GM19463 (cell line): Measurements from ENCODE around the gene DGKI.

ENCODE experiments used
- ATAC-seq: cut with Tn5 transposase; IDR thresholded peaks from one replicate; pipeline ENCODE4 v1.9.1; 2021; ENCODE audit warnings: mild to moderate bottlenecking, moderate library complexity; ENCODE audit not compliant: unreplicated experiment

The DGKI gene

GRCh38 chr7:137661634-137662033 is 185.1 kb downstream of the DGKI start:
- ATAC-seq = no peak

GRCh38 chr7:137658190-137658900 is 188.4 kb downstream of the DGKI start:
- no peak for ATAC-seq

DNA sequence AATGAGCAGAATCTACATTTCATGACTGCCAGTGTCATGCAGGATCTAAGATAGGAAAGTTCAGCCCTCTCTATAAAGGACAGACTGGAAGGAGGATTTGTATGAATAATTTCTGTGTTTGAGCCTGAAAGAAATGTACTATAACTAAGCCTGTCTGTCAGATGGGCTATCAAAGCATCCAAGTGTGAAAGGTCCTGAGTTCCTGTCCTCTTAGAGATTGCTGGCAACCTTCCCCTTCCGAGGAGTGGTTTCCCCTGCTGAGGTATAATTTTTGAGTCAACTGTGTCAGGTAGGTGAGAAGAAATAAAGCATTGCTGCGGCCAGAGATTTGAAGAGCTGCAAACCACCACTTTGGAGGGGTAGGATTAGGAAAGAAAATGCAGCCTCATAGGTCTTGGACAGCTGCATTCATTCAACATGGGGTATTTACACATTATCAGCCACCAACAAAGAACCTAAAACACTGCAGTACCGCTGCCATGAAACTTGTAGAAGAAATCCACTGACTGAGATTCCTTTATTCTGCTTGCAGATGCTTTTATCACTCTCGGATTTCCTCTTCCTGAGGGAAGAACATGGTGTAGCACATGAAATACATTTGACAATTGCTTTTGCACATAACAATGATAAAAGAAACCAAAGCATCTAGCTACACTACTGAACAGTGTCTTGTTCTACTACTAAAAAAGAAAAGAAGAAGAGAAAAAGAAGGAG is 189.1 kb downstream of the DGKI start:
- no peak for ATAC-seq

- ATAC-seq = no peak
Observed at GRCh38 chr7:137656850-137657232, 189.9 kb downstream of the DGKI start.

DNA sequence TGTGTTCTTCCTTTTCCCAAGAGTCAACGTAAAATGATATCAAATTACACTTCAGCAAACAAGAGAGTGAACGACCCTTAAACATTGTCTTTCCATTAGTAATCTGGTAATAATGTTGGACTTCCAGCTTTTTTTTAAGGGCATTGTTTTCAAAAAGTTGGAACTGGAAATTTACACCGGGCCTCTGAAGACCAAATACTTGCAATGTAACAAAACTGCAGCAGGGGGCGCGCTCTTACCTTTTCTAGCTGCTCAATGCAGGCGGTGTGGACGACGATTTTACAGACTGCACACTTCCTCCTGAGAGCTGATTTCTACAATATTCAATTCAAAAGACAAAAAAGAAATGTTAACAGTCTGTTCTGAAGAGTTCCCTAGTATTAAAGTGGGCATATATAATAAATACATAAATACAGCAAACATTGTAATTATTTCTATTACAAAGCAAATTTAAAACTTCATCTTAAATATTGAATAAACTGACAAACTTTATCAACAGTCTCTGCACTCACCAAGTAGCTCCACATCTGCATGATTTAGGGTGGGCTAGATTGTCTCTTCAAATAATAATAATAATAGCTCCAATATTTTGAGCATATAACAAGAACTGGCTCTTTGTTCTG is 190.4 kb downstream of the DGKI start:
- ATAC-seq = peak; percentile 88

GRCh38 chr7:137655804-137656203 is 191.0 kb downstream of the DGKI start:
- ATAC-seq = no peak

DNA sequence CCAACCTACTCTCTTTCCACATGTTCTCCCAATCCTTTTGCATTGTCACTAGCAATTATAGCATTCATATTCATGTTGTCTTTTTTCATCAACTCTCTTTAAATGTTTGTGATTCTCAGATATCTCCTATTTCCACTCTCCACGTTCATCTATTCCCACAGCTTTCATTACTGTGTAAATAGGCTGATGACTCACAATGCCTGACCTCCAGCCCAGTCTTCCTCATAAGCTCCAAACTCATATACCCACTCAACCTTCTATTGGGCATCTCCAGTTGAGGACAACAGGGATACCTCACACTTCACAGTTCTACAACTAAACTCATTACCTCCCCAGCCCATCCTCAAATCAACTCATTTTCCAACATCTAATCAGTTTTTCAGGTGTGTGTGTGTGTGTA is 194.1 kb downstream of the DGKI start:
- ATAC-seq = no peak

GRCh38 chr7:137647905-137648565 is 198.7 kb downstream of the DGKI start:
- no peak for ATAC-seq

- no peak for ATAC-seq
Observed at GRCh38 chr7:137642472-137642871, 204.3 kb downstream of the DGKI start.

GRCh38 chr7:137642031-137642430 is 204.7 kb downstream of the DGKI start:
- ATAC-seq = no peak

GRCh38 chr7:137636376-137636775 is 210.4 kb downstream of the DGKI start:
- ATAC-seq = no peak

- ATAC-seq = no peak
Observed at GRCh38 chr7:137635874-137636273, 210.9 kb downstream of the DGKI start.

DNA sequence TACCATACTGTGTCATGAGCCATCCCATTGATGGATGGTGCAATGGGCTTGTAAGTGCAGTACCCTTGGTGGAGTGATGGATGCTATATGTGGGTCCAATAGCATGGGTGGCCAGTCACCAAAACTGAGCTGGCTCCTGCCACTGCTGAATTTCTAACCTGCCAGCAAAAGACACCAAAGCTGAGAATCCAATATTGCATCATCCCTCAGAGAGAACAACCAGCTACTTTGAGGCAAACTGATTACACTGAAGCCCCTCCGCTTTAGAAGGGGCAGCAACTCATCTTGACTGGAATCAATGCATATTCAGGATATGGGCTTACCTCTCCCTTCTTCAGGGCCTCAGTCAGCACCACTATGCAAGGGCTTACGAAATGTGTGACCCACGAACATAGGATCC is 211.6 kb downstream of the DGKI start:
- ATAC-seq = no peak

DNA sequence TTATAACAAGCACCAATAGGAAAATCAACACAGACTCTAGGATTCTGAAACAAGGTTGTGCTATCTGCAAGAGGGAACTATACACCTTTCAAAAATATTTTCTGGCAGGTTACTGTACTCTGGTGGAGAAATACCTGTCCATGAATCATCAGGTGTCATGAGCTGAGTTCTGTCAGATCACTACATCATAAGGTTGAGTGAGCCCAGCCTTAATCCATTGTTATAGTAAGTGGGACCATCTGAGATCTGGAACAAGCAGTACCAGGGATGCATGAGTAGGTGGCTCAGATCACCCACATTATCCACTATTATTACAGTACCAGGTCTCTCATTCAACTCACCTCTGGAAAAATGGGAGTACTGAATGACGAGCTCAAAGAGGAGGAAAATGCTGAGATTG is 212.4 kb downstream of the DGKI start:
- ATAC-seq = no peak

- no peak for ATAC-seq
Observed at GRCh38 chr7:137633133-137633532, 213.6 kb downstream of the DGKI start.

DNA sequence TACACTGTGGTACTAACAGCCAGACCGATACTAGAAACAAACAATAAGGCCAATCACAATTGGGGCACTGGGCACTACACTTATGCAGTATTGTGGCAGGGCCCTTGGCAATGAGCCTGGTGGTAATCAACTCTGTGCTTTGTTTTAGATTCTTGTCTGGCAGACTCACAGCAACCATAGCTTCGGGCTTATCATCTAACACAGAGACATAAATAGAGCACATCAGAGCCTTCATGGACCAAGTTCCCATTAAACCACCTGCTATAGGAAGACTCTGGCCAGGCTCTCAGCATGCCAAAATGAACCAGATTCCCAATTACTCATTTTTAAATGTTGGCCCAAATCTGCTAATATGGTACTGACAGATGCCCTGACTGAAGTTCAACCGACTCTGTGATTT is 218.6 kb downstream of the DGKI start:
- ATAC-seq = no peak

GRCh38 chr7:137626469-137627067 is 220.2 kb downstream of the DGKI start:
- peak; percentile 85 for ATAC-seq

DNA sequence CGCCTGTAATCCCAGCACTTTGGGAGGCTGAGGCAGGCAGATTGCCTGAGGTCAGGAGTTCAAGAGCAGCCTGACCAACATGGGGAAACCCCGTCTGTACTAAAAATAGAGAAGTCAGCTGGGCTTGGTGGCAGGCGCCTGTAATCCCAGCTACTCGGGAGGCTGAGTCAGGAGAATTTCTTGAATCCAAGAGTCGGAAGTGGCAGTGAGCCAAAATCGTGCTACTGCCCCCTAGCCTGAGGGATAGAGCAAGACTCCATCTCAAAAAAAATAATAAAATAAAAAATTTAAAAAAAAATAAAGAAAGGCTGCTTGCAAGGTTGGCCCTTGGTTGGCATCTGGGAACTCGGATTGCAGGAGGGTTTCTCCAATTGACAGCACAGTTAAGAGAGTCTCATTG is 221.6 kb downstream of the DGKI start:
- no peak for ATAC-seq

DNA sequence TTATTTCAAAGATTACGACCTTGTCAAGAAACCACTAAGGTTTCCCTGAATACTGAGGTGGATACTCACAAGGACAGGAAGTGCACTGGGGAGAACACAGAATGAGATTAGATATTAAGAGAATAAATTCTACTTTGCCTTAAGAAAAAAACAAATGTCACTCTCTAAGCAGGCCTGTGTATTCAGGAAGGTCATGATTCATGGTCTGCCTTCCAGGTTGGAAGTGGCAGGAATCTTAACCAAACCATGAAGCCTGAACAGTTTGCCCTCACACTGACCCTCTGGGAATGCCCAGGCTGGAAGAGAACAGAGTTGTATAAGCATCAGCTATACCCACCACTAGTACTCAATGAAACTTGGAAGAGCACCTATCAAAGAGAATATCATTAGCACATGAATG is 227.6 kb downstream of the DGKI start:
- no peak for ATAC-seq

GRCh38 chr7:137618748-137619147 is 228.0 kb downstream of the DGKI start:
- ATAC-seq = no peak

DNA sequence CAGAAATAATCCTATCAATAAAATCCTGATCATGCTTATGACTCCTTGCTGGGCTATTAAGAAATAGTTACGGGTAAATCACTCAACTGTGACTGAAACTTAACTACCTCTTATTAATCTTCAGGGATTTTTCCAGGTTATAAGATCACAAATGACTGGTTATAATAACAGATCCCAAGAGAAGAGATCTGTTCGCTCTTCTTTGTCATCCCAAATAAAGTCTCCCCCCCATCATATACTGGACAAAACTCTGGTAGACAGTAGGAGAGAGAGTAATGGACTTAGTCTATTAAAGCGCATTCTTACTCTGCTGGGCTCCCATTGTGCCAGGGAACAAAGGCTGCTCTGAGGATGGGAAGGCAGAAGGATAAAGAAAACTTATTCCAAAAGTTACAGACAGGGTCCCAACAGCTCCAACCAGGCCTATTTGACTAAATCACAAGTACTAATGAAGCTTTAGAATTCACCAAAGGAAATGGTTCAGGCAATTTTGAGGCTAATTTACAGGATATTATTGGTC is 233.7 kb downstream of the DGKI start:
- ATAC-seq = no peak
